ENCODE measurements around the gene ABCA8. TPM values are rescaled to one million over a fixed set of nuclear protein-coding genes. Genes with fewer than 3 reads are reported as not detected.

Gene ABCA8
- 58.2 and 93.0 TPM in 2 replicates for total RNA-seq

GRCh38 chr17:68955181-68955841 lies at the start of gene ABCA8:
Gene ABCA8, minus strand, starts transcription at chr17:68955392. Its CDS starts 13,358 bp downstream, at chr17:68942034.

Other genes with a start within 250 kb of the ABCA8 start
- gene ABCA9, start 105.5 kb upstream of the ABCA8 start, total RNA-seq, result 44.6 and 49.3 TPM in 2 replicates
- gene ABCA6, start 186.5 kb upstream of the ABCA8 start, total RNA-seq, result 53.5 and 73.7 TPM in 2 replicates